Spleen (tissue), 11 donors: ENCODE results near the gene FBH1. TPM values are rescaled to one million over a fixed set of nuclear protein-coding genes. Genes with fewer than 3 reads are reported as not detected.

ENCODE experiments used
- DNase-seq: peaks from one replicate; pipeline ENCODE4 v3.0.0-alpha.2; 2020
- H3K27ac ChIP-seq, 8 donors: fragments of 200-600 bp; sonication (generic) in 7 of 8; 1 replicate in 4 of 8; 2 replicates in 4 of 8; pipeline versions ENCODE4 v1.5.0 to v1.8.0; 2016 to 2021; ENCODE audit warnings: inconsistent platforms in 4 of 8, mild to moderate bottlenecking in 4 of 8, moderate library complexity in 1 of 8
- H3K27me3 ChIP-seq, 7 donors: fragments of 200-600 bp; sonication (generic) in 6 of 7; replicated peaks in 1 of 7; 1 replicate in 4 of 7; 2 replicates in 3 of 7; pipeline versions ENCODE4 v1.5.0 to v1.8.0; 2016 to 2021; ENCODE audit warnings: inconsistent platforms in 3 of 7, mild to moderate bottlenecking in 1 of 7
- H3K36me3 ChIP-seq, 6 donors: fragments of 200-600 bp; sonication (generic) in 5 of 6; 1 replicate in 4 of 6; 2 replicates in 2 of 6; pipeline versions ENCODE4 v1.5.0 to v1.8.0; 2016 to 2021; ENCODE audit warnings: inconsistent platforms in 2 of 6
- H3K4me1 ChIP-seq, 6 donors: fragments of 200-600 bp; sonication (generic) in 5 of 6; 1 replicate in 3 of 6; 2 replicates in 3 of 6; pipeline versions ENCODE4 v1.5.0 to v1.8.0; 2016 to 2021; ENCODE audit warnings: inconsistent platforms in 3 of 6
- H3K4me3 ChIP-seq, 8 donors: fragments of 200-600 bp; sonication (generic) in 7 of 8; 1 replicate in 4 of 8; 2 replicates in 4 of 8; pipeline versions ENCODE4 v1.5.0 to v1.8.0; 2016 to 2021; ENCODE audit warnings: inconsistent platforms in 4 of 8, mild to moderate bottlenecking in 4 of 8, moderate library complexity in 2 of 8
- H3K9me3 ChIP-seq, 8 donors: fragments of 200-600 bp; sonication (generic) in 7 of 8; 1 replicate in 4 of 8; 2 replicates in 4 of 8; pipeline versions ENCODE4 v1.5.0 to v1.8.0; 2016 to 2021; ENCODE audit warnings: inconsistent platforms in 4 of 8
- POLR2A ChIP-seq, 3 donors: fragments of 450-650 bp; IDR thresholded peaks; one replicate each; pipeline ENCODE4 v1.5.1; 2017; ENCODE audit warnings: antibody characterized with exemption in 3 of 3, mild to moderate bottlenecking in 1 of 3
- POLR2AphosphoS5 ChIP-seq, 3 donors: sonication (generic); formaldehyde crosslinking; IDR thresholded peaks; one replicate each; pipeline ENCODE4 v1.5.1; 2017; ENCODE audit warnings: antibody characterized with exemption in 3 of 3
- WGBS, 5 donors: extraction: QIAGEN DNeasy Blood & Tissue Kit in 3 of 5; methylation state at CpG; one replicate each; pipeline versions ENCODE4 v1.1.5 to v1.1.7; 2013 to 2018; 5-methylcytosine and 5-hydroxymethylcytosine counted together
- intact Hi-C: fragments of 100-400 bp; cut with DNase I; formaldehyde crosslinking; loops from one replicate; pipeline ENCODE4 v1.15.0; 2023; ENCODE audit warnings: low total_unique reads
- polyA plus RNA-seq, 3 donors: library from polyadenylated mRNA; stranded (reverse); fragments of 200-250 nt; gene quantifications; one replicate each; pipeline ENCODE4 v1.2.1, GENCODE V29; 2013
- total RNA-seq, 7 donors: library from RNA; depleted of rRNA in 3 of 7; stranded (reverse); fragments of >200 nt in 3 of 7; fragmentation: NEBNext Ultra II Directional in 4 of 7; extraction: Animal tissue kit (Norgen Biotek cat#: 25700) in 4 of 7; gene quantifications; one replicate each; pipeline versions ENCODE4 v1.1.0 to v1.2.1, GENCODE V29; 2016 to 2021
- TF ChIP-seq, protein P1 (sequence below), 11 experiments: fragments of 200-600 bp in 7 of 11; fragments of 450-650 bp in 4 of 11; sonication (generic) in 4 of 11; IDR thresholded peaks in 8 of 11; conservative IDR thresholded peaks in 3 of 11; 1 replicate in 7 of 11; 2 replicates in 4 of 11; pipeline versions ENCODE4 v1.4.0 to v1.8.0; 2016 to 2021; ENCODE audit warnings: antibody characterized with exemption in 11 of 11, inconsistent platforms in 4 of 11, mild to moderate bottlenecking in 1 of 11
- donor health status: healthy with polysubstance abuse.
- donor health status: DM: no; HTN: no; CAD: no; lungs with moderate emphysema.
- donor health status: DM: no; HTN: no; CAD: no.
- donor health status: Bipolar disorder and iron deficiency.
- donor health status: healthy.
- donor health status: DM: no; HTN: no; CAD: no.
- donor health status: DM: yes; HTN: yes; CAD: no.

The FBH1 gene
- total and polyA plus RNA-seq, 10 donors = 33.4 to 118 (median 103) TPM

GRCh38 chr10:5917305-5917704, 27.3 kb downstream of the FBH1 start:
- Histone ChIP-seq H3K27me3 (no peaks in the 10 kb centered on the region), H3K4me1 (no peaks in the 10 kb centered on the region), H3K9me3 (no peaks in the 10 kb centered on the region), H3K36me3 (peaks cover 6 to 100% (median 93%) of the 10 kb centered on the region in 6 donors), H3K4me3 (no peak overlapping the region), H3K27ac (no peak overlapping the region)
- TF ChIP-seq, protein P1, sequence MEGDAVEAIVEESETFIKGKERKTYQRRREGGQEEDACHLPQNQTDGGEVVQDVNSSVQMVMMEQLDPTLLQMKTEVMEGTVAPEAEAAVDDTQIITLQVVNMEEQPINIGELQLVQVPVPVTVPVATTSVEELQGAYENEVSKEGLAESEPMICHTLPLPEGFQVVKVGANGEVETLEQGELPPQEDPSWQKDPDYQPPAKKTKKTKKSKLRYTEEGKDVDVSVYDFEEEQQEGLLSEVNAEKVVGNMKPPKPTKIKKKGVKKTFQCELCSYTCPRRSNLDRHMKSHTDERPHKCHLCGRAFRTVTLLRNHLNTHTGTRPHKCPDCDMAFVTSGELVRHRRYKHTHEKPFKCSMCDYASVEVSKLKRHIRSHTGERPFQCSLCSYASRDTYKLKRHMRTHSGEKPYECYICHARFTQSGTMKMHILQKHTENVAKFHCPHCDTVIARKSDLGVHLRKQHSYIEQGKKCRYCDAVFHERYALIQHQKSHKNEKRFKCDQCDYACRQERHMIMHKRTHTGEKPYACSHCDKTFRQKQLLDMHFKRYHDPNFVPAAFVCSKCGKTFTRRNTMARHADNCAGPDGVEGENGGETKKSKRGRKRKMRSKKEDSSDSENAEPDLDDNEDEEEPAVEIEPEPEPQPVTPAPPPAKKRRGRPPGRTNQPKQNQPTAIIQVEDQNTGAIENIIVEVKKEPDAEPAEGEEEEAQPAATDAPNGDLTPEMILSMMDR (IDR thresholded peaks at IDR 0.05 in 8 of 11, conservative IDR thresholded peaks at IDR 0.05 in 3 of 11) = no peak
- TF ChIP-seq POLR2AphosphoS5 (IDR thresholded peaks at IDR 0.05) (no peak), POLR2A (IDR thresholded peaks at IDR 0.05) (no peak)
- no peak for DNase-seq
- intact Hi-C loops = no loop called here
- 97 to 99% (median 98%) methylated on average over 13 of the region's 13 CpGs for WGBS, 5 donors

GRCh38 chr10:5918763-5919162, 28.7 kb downstream of the FBH1 start:
- H3K4me1 ChIP-seq = no peaks in the 10 kb centered on the region
- no peak overlapping the region for H3K27ac ChIP-seq
- intact Hi-C loops = no loop called here
- H3K27me3 ChIP-seq = no peaks in the 10 kb centered on the region
- H3K9me3 ChIP-seq = no peaks in the 10 kb centered on the region
- H3K36me3 ChIP-seq = peaks cover 7 to 100% (median 94%) of the 10 kb centered on the region in 6 donors
- no peak for DNase-seq
- 91 to 98% (median 93%) methylated on average over 4 of the region's 4 CpGs for WGBS, 5 donors
- no peak overlapping the region for H3K4me3 ChIP-seq
- TF ChIP-seq, protein P1 (IDR thresholded peaks at IDR 0.05 in 8 of 11, conservative IDR thresholded peaks at IDR 0.05 in 3 of 11) = no peak
- no peak for TF ChIP-seq POLR2AphosphoS5 (IDR thresholded peaks at IDR 0.05)
- TF ChIP-seq POLR2A (IDR thresholded peaks at IDR 0.05) = no peak

GRCh38 chr10:5919568-5919967, 29.5 kb downstream of the FBH1 start:
- Histone ChIP-seq H3K27ac (no peak overlapping the region), H3K4me1 (no peaks in the 10 kb centered on the region), H3K4me3 (no peak overlapping the region), H3K36me3 (peaks cover 5 to 100% (median 94%) of the 10 kb centered on the region in 6 donors), H3K27me3 (no peaks in the 10 kb centered on the region), H3K9me3 (no peaks in the 10 kb centered on the region)
- intact Hi-C loops = no loop called here
- TF ChIP-seq, protein P1 (IDR thresholded peaks at IDR 0.05 in 8 of 11, conservative IDR thresholded peaks at IDR 0.05 in 3 of 11) = no peak
- TF ChIP-seq POLR2AphosphoS5 (IDR thresholded peaks at IDR 0.05) (no peak), POLR2A (IDR thresholded peaks at IDR 0.05) (no peak)
- WGBS, 5 donors = 93 to 96% (median 95%) methylated on average over 7 of the region's 7 CpGs
- DNase-seq = no peak

DNA sequence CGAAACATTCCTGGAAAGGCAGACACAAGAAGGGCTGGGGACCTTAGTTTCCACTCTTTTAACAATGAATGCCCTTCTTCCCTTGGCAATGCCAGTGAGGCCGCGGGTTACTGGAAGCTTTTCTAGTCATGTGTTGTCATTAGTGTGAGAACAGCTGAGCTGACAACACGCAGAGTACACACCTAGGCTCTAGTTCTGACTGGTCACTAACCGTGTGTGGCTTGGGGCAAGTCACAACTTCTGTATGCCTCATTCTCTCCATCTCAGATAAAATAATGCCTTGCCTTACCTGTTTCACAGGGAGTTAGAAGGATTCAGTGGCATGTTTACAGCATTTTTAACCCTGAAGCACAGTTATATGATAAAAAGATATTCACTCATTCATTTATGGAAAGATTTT, 31.7 kb downstream of the FBH1 start:
- DNase-seq = no peak
- WGBS, 5 donors = 92 to 98% (median 94%) methylated on average over 5 of the region's 5 CpGs

More for the DNA sequence above, 31.7 kb downstream of the FBH1 start:
- intact Hi-C loops = no loop called here
- TF ChIP-seq POLR2AphosphoS5 (IDR thresholded peaks at IDR 0.05) (no peak), POLR2A (IDR thresholded peaks at IDR 0.05) (no peak)
- TF ChIP-seq, protein P1 (IDR thresholded peaks at IDR 0.05 in 8 of 11, conservative IDR thresholded peaks at IDR 0.05 in 3 of 11) = no peak
- Histone ChIP-seq H3K27ac (no peak overlapping the region), H3K27me3 (no peaks in the 10 kb centered on the region), H3K9me3 (no peaks in the 10 kb centered on the region), H3K4me3 (no peak overlapping the region), H3K36me3 (peaks cover 8 to 100% (median 95%) of the 10 kb centered on the region in 6 donors), H3K4me1 (no peaks in the 10 kb centered on the region)
